ENCODE data around the gene TTLL6.

- TF ChIP-seq CTCF (IDR thresholded peaks at IDR 0.05) (peak; percentile 52 to 73 (median 54)), POLR2AphosphoS5 (IDR thresholded peaks at IDR 0.05) (no peak), POLR2A (IDR thresholded peaks at IDR 0.05; ENCODE audit: low read depth) (no peak)
Measured at GRCh38 chr17:48814504-48814903, 2.5 kb downstream of the TTLL6 start.

All from esophagus muscularis mucosa (tissue), 3 donors.